ENCODE measurements around the gene ARHGAP42.

DNA sequence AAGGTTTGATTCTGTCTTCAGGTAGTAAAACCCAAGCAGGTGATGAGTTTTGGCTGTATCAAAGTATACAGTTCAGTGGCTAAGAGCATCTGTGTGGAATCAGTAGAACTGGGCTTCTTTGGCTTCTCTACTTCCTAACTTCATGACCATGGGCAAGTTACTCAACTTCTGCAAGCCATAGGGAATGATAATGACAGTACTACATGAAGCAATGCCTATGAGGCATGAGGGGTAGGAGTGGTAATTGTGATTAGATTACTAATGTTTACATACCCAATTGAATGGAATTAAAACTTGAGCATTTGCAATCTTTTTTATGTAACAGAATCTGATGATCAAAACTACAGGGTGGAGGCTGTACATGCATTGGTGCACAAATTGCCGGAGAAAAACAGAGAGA, 278.3 kb downstream of the ARHGAP42 start:
- TF ChIP-seq CTCF (IDR thresholded peaks at IDR 0.05) = no peak
- no peak for TF ChIP-seq POLR2A (IDR thresholded peaks at IDR 0.05)
